Mesodermal cell (in vitro differentiated cells): ENCODE measurements around the gene RPL39. TPM values are rescaled to one million over a fixed set of nuclear protein-coding genes. Genes with fewer than 3 reads are reported as not detected.
"Not testable (repeated sequence)": the region's sequence is repeated elsewhere in the genome, so short reads cannot be mapped to it uniquely, and the experiment has no call there.

ENCODE experiments used
- H3K27ac ChIP-seq: 2 replicates; pipeline ENCODE4 v1.7.0; 2013; ENCODE audit warnings: mild to moderate bottlenecking, low read depth, low read length, moderate library complexity; ENCODE audit not compliant: severe bottlenecking
- H3K36me3 ChIP-seq: 2 replicates; pipeline ENCODE4 v1.7.1; 2013; ENCODE audit warnings: mild to moderate bottlenecking, low read length, moderate library complexity; ENCODE audit not compliant: control insufficient read depth, insufficient read depth
- H3K4me1 ChIP-seq: one replicate; pipeline ENCODE4 v1.7.1; 2013; ENCODE audit warnings: mild to moderate bottlenecking, low read length; ENCODE audit not compliant: insufficient read depth, control insufficient read depth, poor library complexity, severe bottlenecking
- H3K4me3 ChIP-seq: 2 replicates; pipeline ENCODE4 v1.7.0; 2013; ENCODE audit warnings: low read length, control low read depth, mild to moderate bottlenecking; ENCODE audit not compliant: insufficient read depth, poor library complexity, severe bottlenecking; ENCODE audit errors: extremely low read depth
- H3K9me3 ChIP-seq: 2 replicates; pipeline ENCODE4 v1.7.1; 2013; ENCODE audit warnings: mild to moderate bottlenecking, low read length, moderate library complexity; ENCODE audit not compliant: control insufficient read depth
- WGBS, 2 experiments: methylation state at CpG; one replicate each; pipeline ENCODE4 v1.1.5; 2013; ENCODE audit warnings: missing lambda C conversion rate in 2 of 2; ENCODE audit not compliant: insufficient coverage in 2 of 2; 5-methylcytosine and 5-hydroxymethylcytosine counted together
- polyA plus RNA-seq, 2 experiments: library from polyadenylated mRNA; stranded (reverse); fragments of 50-300 nt; gene quantifications; one replicate each; pipeline ENCODE4 v1.2.3, GENCODE V29; 2013

The RPL39 gene
- 2,793 TPM for polyA plus RNA-seq (2013, experiment 1 of 2)
- polyA plus RNA-seq (2013, experiment 2 of 2): 2,925 TPM

- 0 to 1% methylated on average over 26 to 40 of the region's 58 CpGs for WGBS, 2 experiments
- peak within 1 kb of the TSS; percentile 68 for H3K4me3 ChIP-seq
Measured at GRCh38 chrX:119791437-119792231, at the start of gene RPL39. Gene RPL39, minus strand, starts transcription at chrX:119791630. Its CDS starts 54 bp downstream, at chrX:119791576.

GRCh38 chrX:119833905-119834304 is 42.5 kb upstream of the RPL39 start:
- Histone ChIP-seq H3K36me3 (peaks cover 64% of the 10 kb centered on the region), H3K27ac (no peak overlapping the region), H3K9me3 (no peaks in the 10 kb centered on the region), H3K4me3 (no peak overlapping the region), H3K4me1 (no peaks in the 10 kb centered on the region)
- 80% methylated on average over 1 of the region's 3 CpGs; no CpG with 5 or more reads in 1 of the 2 experiments for WGBS, 2 experiments

More at GRCh38 chrX:119791437-119792231, at the start of gene RPL39:
- H3K4me1 ChIP-seq: peaks cover 4% of the 10 kb centered on the region
- H3K27ac ChIP-seq: peak within 1 kb of the TSS; percentile 97
- H3K36me3 ChIP-seq: peaks cover 32% of the 10 kb centered on the region
- no peaks in the 10 kb centered on the region for H3K9me3 ChIP-seq

- Histone ChIP-seq H3K9me3 (no peaks in the 10 kb centered on the region), H3K27ac (no peak overlapping the region), H3K4me3 (no peak overlapping the region), H3K36me3 (peaks cover 30% of the 10 kb centered on the region), H3K4me1 (no peaks in the 10 kb centered on the region)
- 100% methylated on average over 1 of the region's 5 CpGs; no CpG with 5 or more reads in 1 of the 2 experiments for WGBS, 2 experiments
Measured at GRCh38 chrX:119828446-119828845, 37.0 kb upstream of the RPL39 start.

GRCh38 chrX:119826399-119826959 is 35.0 kb upstream of the RPL39 start:
- 57% methylated on average over 1 of the region's 7 CpGs; no CpG with 5 or more reads in 1 of the 2 experiments for WGBS, 2 experiments
- H3K27ac ChIP-seq: no peak overlapping the region
- no peak overlapping the region for H3K4me3 ChIP-seq
- peaks cover 15% of the 10 kb centered on the region for H3K36me3 ChIP-seq
- no peaks in the 10 kb centered on the region for H3K4me1 ChIP-seq
- H3K9me3 ChIP-seq: no peaks in the 10 kb centered on the region

- not testable (repeated sequence) for H3K4me1 ChIP-seq, H3K36me3 ChIP-seq, H3K27ac ChIP-seq, H3K9me3 ChIP-seq, H3K4me3 ChIP-seq
- no CpG with 5 or more reads among the region's 5 CpGs for WGBS, 2 experiments
Measured at GRCh38 chrX:119824221-119824620, 32.8 kb upstream of the RPL39 start.

GRCh38 chrX:119821703-119822102 is 30.3 kb upstream of the RPL39 start:
- WGBS, 2 experiments: no CpG with 5 or more reads among the region's 3 CpGs
- not testable (repeated sequence) for H3K9me3 ChIP-seq, H3K27ac ChIP-seq, H3K4me3 ChIP-seq, H3K36me3 ChIP-seq, H3K4me1 ChIP-seq

- Histone ChIP-seq H3K9me3 (no peaks in the 10 kb centered on the region), H3K4me3 (no peak overlapping the region), H3K27ac (no peak overlapping the region), H3K36me3 (no peaks in the 10 kb centered on the region), H3K4me1 (no peaks in the 10 kb centered on the region)
- 100% methylated on average over 1 of the region's 6 CpGs; no CpG with 5 or more reads in 1 of the 2 experiments for WGBS, 2 experiments
Measured at GRCh38 chrX:119817130-119817690, 25.8 kb upstream of the RPL39 start.

- no peaks in the 10 kb centered on the region for H3K4me1 ChIP-seq
- 80 to 89% methylated on average over 1 to 3 of the region's 3 CpGs for WGBS, 2 experiments
Measured at GRCh38 chrX:119816300-119816699, 24.9 kb upstream of the RPL39 start.

GRCh38 chrX:119809185-119809666 is 17.8 kb upstream of the RPL39 start:
- Histone ChIP-seq H3K27ac (no peak overlapping the region), H3K4me1 (no peaks in the 10 kb centered on the region), H3K9me3 (no peaks in the 10 kb centered on the region), H3K4me3 (no peak overlapping the region), H3K36me3 (no peaks in the 10 kb centered on the region)
- WGBS, 2 experiments: no CpG with 5 or more reads among the region's 1 CpG

More at GRCh38 chrX:119816300-119816699, 24.9 kb upstream of the RPL39 start:
- H3K4me3 ChIP-seq: no peak overlapping the region
- no peaks in the 10 kb centered on the region for H3K9me3 ChIP-seq
- H3K27ac ChIP-seq: no peak overlapping the region
- no peaks in the 10 kb centered on the region for H3K36me3 ChIP-seq

- not testable (repeated sequence) for H3K4me3 ChIP-seq
- no CpG with 5 or more reads among the region's 4 CpGs for WGBS, 2 experiments
Measured at GRCh38 chrX:119808461-119808860, 17.0 kb upstream of the RPL39 start.

More at GRCh38 chrX:119808461-119808860, 17.0 kb upstream of the RPL39 start:
- not testable (repeated sequence) for H3K4me1 ChIP-seq, H3K27ac ChIP-seq, H3K9me3 ChIP-seq, H3K36me3 ChIP-seq
